GM12878 (cell line): ENCODE results near the gene ABI2.

Source experiments
- FOXK2 ChIP-seq: fragments of 450-650 bp; IDR thresholded peaks from 2 replicates; pipeline ENCODE4 v1.6.1; 2017; ENCODE audit warnings: mild to moderate bottlenecking, moderate library complexity
- HCFC1 ChIP-seq: fragments of 150-350 bp; IDR thresholded peaks from 2 replicates; pipeline ENCODE4 v1.6.1; 2014; ENCODE audit warnings: low read length
- TF ChIP-seq, protein P1 (sequence below), 3 experiments: IDR thresholded peaks in 2 of 3; conservative IDR thresholded peaks in 1 of 3; 2 replicates each; pipeline ENCODE4 v1.5.1; 2011; ENCODE audit warnings: low read depth in 3 of 3, low read length in 3 of 3, mild to moderate bottlenecking in 3 of 3, control low read depth in 2 of 3, moderate library complexity in 2 of 3, inconsistent platforms in 1 of 3, mixed read lengths in 1 of 3; ENCODE audit not compliant: control insufficient read depth in 2 of 3, insufficient read depth in 1 of 3; ENCODE audit errors: extremely low read depth in 1 of 3
- TF ChIP-seq, protein P2 (sequence below): IDR thresholded peaks from 2 replicates; pipeline ENCODE4 v1.6.1; 2011; ENCODE audit warnings: mild to moderate bottlenecking, low read depth, low read length, moderate library complexity; ENCODE audit not compliant: insufficient replicate concordance
- TF ChIP-seq, protein P3 (sequence below): IDR thresholded peaks from 2 replicates; pipeline ENCODE4 v1.6.1; 2012; ENCODE audit warnings: mild to moderate bottlenecking, low read depth, low read length
- TF ChIP-seq, protein P4 (sequence below): IDR thresholded peaks from 2 replicates; pipeline ENCODE4 v1.6.1; 2011; ENCODE audit warnings: low read depth, low read length, improper control_type of control experiment, borderline replicate concordance

DNA sequence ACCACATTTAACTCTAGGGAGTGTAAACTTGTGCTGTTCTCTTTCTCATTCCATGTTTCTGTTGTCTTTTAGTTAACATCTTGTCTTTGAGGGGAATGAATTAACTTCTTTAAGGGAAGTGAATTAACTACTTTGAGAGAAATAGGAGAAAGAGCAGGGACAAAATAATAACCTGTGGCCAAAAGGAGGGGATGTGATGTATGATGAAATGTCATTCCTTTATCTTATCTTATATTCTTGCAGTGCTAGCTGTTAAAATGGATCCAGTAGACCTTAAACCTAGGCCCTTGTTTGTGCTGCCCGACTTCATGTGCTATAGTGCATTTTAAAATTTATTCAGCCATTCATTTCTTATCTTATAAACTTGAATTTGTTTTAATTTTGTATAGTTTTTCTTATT lies 18.4 kb downstream of the ABI2 start:
- TF ChIP-seq, protein P1, sequence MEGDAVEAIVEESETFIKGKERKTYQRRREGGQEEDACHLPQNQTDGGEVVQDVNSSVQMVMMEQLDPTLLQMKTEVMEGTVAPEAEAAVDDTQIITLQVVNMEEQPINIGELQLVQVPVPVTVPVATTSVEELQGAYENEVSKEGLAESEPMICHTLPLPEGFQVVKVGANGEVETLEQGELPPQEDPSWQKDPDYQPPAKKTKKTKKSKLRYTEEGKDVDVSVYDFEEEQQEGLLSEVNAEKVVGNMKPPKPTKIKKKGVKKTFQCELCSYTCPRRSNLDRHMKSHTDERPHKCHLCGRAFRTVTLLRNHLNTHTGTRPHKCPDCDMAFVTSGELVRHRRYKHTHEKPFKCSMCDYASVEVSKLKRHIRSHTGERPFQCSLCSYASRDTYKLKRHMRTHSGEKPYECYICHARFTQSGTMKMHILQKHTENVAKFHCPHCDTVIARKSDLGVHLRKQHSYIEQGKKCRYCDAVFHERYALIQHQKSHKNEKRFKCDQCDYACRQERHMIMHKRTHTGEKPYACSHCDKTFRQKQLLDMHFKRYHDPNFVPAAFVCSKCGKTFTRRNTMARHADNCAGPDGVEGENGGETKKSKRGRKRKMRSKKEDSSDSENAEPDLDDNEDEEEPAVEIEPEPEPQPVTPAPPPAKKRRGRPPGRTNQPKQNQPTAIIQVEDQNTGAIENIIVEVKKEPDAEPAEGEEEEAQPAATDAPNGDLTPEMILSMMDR (IDR thresholded peaks at IDR 0.05 in 2 of 3, conservative IDR thresholded peaks at IDR 0.05 in 1 of 3; ENCODE audit: control insufficient read depth in 2 of 3, extremely low read depth in 1 of 3, insufficient read depth in 1 of 3, low read depth in 3 of 3, low read length in 3 of 3), result no peak
- TF ChIP-seq, protein P2, sequence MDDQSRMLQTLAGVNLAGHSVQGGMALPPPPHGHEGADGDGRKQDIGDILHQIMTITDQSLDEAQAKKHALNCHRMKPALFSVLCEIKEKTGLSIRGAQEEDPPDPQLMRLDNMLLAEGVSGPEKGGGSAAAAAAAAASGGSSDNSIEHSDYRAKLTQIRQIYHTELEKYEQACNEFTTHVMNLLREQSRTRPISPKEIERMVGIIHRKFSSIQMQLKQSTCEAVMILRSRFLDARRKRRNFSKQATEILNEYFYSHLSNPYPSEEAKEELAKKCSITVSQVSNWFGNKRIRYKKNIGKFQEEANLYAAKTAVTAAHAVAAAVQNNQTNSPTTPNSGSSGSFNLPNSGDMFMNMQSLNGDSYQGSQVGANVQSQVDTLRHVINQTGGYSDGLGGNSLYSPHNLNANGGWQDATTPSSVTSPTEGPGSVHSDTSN, result no peak
- TF ChIP-seq, protein P3, sequence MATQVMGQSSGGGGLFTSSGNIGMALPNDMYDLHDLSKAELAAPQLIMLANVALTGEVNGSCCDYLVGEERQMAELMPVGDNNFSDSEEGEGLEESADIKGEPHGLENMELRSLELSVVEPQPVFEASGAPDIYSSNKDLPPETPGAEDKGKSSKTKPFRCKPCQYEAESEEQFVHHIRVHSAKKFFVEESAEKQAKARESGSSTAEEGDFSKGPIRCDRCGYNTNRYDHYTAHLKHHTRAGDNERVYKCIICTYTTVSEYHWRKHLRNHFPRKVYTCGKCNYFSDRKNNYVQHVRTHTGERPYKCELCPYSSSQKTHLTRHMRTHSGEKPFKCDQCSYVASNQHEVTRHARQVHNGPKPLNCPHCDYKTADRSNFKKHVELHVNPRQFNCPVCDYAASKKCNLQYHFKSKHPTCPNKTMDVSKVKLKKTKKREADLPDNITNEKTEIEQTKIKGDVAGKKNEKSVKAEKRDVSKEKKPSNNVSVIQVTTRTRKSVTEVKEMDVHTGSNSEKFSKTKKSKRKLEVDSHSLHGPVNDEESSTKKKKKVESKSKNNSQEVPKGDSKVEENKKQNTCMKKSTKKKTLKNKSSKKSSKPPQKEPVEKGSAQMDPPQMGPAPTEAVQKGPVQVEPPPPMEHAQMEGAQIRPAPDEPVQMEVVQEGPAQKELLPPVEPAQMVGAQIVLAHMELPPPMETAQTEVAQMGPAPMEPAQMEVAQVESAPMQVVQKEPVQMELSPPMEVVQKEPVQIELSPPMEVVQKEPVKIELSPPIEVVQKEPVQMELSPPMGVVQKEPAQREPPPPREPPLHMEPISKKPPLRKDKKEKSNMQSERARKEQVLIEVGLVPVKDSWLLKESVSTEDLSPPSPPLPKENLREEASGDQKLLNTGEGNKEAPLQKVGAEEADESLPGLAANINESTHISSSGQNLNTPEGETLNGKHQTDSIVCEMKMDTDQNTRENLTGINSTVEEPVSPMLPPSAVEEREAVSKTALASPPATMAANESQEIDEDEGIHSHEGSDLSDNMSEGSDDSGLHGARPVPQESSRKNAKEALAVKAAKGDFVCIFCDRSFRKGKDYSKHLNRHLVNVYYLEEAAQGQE, result no peak
- no peak for TF ChIP-seq FOXK2
- TF ChIP-seq, protein P4, sequence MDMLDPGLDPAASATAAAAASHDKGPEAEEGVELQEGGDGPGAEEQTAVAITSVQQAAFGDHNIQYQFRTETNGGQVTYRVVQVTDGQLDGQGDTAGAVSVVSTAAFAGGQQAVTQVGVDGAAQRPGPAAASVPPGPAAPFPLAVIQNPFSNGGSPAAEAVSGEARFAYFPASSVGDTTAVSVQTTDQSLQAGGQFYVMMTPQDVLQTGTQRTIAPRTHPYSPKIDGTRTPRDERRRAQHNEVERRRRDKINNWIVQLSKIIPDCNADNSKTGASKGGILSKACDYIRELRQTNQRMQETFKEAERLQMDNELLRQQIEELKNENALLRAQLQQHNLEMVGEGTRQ, result no peak
- no peak for TF ChIP-seq HCFC1
